Activated T-cell treated with anti-CD3 and anti-CD28 coated beads, Interleukin-2, amount 50 U/mL, for 72 hours (primary cell): Measurements from ENCODE around the gene ST3GAL2. TPM values are rescaled to one million over a fixed set of nuclear protein-coding genes. Genes with fewer than 3 reads are reported as not detected.

Experiments
- ATAC-seq, 2 donors: fragments of 150-1000 bp; cut with Tn5 transposase; replicated peaks in 1 of 2; 2 replicates each; pipeline ENCODE4 v1.10.0; 2021; ENCODE audit warnings: moderate library complexity in 2 of 2, mild to moderate bottlenecking in 1 of 2
- DNase-seq, 2 donors: peaks; one replicate each; pipeline ENCODE4 v3.0.0; 2021 to 2022; ENCODE audit warnings: mixed read lengths in 1 of 2
- H3K27ac Mint-ChIP-seq: one replicate; pipeline ENCODE4 v1.8.0; 2022; ENCODE audit warnings: mild to moderate bottlenecking, moderate library complexity, mixed read lengths
- H3K27me3 Mint-ChIP-seq: one replicate; pipeline ENCODE4 v1.8.0; 2022; ENCODE audit warnings: low read depth, mixed read lengths
- H3K36me3 Mint-ChIP-seq, 2 donors: one replicate each; pipeline ENCODE4 v1.8.0; 2022; ENCODE audit warnings: mixed read lengths in 2 of 2, mild to moderate bottlenecking in 1 of 2; ENCODE audit not compliant: insufficient read depth in 2 of 2
- H3K4me1 Mint-ChIP-seq: one replicate; pipeline ENCODE4 v1.8.0; 2022; ENCODE audit warnings: low read depth, mixed read lengths
- H3K4me3 Mint-ChIP-seq, 2 donors: one replicate each; pipeline ENCODE4 v1.8.0; 2022; ENCODE audit warnings: mild to moderate bottlenecking in 2 of 2, mixed read lengths in 2 of 2, moderate library complexity in 2 of 2
- H3K9me3 Mint-ChIP-seq, 2 donors: one replicate each; pipeline ENCODE4 v1.8.0; 2022; ENCODE audit warnings: mixed read lengths in 2 of 2
- total RNA-seq, 2 donors: library from RNA; stranded (reverse); gene quantifications; one replicate each; pipeline ENCODE4 v1.2.3, GENCODE V29; 2022

The ST3GAL2 gene, protein sequence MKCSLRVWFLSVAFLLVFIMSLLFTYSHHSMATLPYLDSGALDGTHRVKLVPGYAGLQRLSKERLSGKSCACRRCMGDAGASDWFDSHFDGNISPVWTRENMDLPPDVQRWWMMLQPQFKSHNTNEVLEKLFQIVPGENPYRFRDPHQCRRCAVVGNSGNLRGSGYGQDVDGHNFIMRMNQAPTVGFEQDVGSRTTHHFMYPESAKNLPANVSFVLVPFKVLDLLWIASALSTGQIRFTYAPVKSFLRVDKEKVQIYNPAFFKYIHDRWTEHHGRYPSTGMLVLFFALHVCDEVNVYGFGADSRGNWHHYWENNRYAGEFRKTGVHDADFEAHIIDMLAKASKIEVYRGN
- 10 to 100 TPM; 15.9 to 18.3 TPM for total RNA-seq

DNA sequence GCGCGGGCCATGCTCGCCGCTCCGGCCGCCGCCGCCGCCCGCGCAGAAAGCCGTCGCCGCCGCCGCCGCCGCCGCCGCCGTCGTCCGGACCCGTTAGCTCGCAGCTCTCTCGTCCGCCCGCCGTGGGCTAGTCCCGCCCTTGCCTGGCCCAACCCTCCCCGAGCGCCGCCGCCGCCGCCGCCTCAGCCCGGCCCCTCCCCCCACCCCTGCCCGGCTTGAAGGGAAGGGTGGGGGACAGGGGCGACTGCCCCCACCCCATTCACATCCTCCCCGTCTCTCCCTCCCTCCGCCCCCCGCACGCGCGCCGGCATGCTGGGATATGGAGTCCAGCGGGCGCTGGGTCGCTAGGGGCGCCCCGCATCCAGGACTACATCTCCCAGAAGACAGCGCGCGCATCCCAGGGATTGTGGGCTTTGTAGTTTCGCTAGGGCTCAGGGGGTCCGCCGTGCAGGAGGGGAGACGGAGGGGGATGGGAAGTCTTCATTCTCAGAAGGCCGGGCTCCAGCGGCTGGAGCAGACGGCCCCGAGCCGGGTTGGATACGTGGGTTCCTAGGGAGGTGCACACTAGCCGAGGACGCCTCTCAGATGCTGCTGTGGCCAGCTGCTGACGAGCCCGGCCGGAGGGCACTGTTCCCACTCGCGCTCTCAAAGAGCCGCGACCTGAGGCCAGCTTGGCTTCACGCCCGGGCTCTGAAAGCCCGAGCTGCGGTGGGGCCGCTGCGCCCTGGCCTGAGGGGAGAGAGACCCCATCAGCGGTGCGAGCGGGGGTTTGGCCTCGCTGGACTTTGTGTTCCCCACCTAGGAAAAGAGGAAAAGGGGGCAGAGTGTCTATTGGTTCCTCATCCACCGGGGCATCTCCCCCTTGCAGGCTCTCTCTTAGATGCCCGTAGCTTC is at the start of gene ST3GAL2:
Gene ST3GAL2 (minus strand): TSS at position 132 of the 894 bp plus-strand sequence. CDS start 40,570 bp downstream, outside the sequence.
- peak; percentile 95 to 96 for ATAC-seq
- H3K9me3 Mint-ChIP-seq = no peaks in the 10 kb centered on the region
- peak; percentile 93 to 95 for DNase-seq
- peak within 1 kb of the TSS; percentile 59 for H3K27ac Mint-ChIP-seq
- peaks cover 26% of the 10 kb centered on the region for H3K4me1 Mint-ChIP-seq
- H3K36me3 Mint-ChIP-seq = peaks cover 6 to 7% of the 10 kb centered on the region in 2 donors
- H3K27me3 Mint-ChIP-seq = no peaks in the 10 kb centered on the region
- peak within 1 kb of the TSS; percentile 94 to 100 for H3K4me3 Mint-ChIP-seq

DNA sequence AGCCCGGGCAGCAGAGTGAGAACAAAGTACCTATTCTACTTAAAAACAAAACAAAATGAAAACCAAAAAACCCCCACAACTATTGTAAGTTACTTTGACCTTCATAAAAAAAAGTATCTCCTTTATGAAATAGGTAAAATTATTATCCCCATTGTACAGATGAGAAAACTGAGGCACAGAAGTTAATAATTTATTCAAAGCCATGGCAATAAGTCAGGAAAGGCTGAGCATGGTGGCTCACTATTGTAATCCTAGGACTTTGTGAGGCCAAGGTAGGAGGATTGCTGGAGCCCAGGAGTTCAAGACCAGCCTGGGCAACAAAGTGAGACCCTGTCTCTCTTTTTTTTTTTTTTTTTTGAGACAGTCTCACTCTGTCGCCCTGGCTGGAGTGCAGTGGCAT is 46.0 kb upstream of the ST3GAL2 start:
- H3K27me3 Mint-ChIP-seq = no peaks in the 10 kb centered on the region
- H3K4me1 Mint-ChIP-seq = peaks cover 5% of the 10 kb centered on the region
- DNase-seq = no peak
- peaks cover 0 to 3% of the 10 kb centered on the region in 2 donors for H3K36me3 Mint-ChIP-seq
- H3K9me3 Mint-ChIP-seq = no peaks in the 10 kb centered on the region
- H3K27ac Mint-ChIP-seq = no peak overlapping the region
- no peak overlapping the region for H3K4me3 Mint-ChIP-seq
- ATAC-seq = no peak

DNA sequence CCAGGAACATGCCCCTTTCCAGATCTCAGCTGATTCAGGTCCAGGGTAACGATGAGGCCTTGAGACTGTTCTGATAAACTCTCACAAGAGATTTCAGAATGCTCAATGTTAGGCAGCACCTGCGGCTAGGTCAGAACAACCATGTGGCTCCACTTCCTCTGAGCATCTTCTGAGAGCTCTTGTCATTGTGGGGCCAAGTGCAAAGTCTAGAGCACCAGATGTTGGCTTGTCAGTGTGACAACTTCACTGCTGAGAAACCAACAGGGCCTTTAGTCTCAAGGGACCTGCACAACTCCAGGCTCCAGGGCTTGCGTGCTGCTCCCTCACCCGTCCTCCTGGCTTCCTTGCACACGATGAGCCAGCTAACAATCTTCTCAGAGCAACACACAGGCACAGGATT is 44.5 kb upstream of the ST3GAL2 start:
- Mint-ChIP-seq H3K4me1 (peaks cover 12% of the 10 kb centered on the region), H3K9me3 (no peaks in the 10 kb centered on the region), H3K36me3 (peaks cover 0 to 3% of the 10 kb centered on the region in 2 donors), H3K27ac (no peak overlapping the region), H3K27me3 (no peaks in the 10 kb centered on the region), H3K4me3 (no peak overlapping the region)
- ATAC-seq (no peak), DNase-seq (no peak)

DNA sequence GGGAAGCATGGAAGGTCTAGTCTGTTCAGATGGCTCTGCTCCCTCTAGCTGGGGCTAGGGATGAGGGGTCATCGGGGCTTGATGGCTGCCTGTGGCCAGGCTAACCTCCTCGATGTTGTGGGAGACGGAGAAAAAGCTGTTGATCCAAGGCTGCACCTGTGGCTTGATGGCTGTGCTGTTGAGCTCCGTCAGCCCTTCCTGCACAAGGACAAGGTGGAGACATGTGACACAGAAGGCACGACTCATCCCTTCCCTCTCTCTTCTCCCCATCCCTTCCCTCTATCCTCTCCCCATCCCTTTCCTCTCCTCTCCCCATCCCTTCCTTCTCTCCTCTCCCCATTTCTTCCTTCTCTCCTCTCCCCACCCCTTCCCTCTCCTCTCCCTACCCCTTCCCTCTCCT is 43.7 kb upstream of the ST3GAL2 start:
- Mint-ChIP-seq H3K4me1 (peaks cover 20% of the 10 kb centered on the region), H3K4me3 (no peak overlapping the region), H3K27me3 (no peaks in the 10 kb centered on the region), H3K9me3 (no peaks in the 10 kb centered on the region), H3K36me3 (peaks cover 0 to 6% of the 10 kb centered on the region in 2 donors), H3K27ac (no peak overlapping the region)
- no peak for DNase-seq
- ATAC-seq = no peak

DNA sequence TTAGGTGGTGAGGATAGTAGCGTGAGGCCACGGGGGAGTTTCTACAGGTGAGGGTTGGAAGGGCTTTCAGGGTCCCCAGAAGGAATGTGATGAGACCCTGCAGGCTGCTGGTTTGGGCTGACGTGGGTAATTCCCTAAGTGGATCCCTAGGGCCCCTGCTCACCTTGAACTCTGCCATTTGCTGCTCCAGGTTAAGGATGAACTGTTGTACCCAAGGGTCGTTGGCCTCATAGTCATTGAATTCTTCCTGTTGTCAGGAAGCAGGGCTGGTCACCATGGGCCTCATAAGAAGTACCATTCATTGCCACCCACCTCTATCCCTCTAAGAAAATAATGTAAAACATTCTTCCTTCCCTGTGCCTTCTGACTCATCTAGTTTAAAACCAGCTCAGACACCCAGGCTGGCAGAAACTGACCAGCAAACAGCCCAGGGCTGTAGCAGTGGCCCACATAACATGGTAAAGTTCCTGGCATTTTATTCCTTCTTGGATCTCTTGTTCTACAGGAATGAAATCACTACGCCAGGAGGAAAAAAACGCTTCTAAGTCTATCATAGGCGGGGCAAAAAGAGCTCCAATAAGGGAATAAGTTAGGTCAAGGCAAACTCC is 43.1 kb upstream of the ST3GAL2 start:
- DNase-seq = no peak
- Mint-ChIP-seq H3K36me3 (peaks cover 0 to 6% of the 10 kb centered on the region in 2 donors), H3K4me3 (no peak overlapping the region), H3K9me3 (no peaks in the 10 kb centered on the region), H3K27me3 (no peaks in the 10 kb centered on the region), H3K4me1 (peaks cover 26% of the 10 kb centered on the region), H3K27ac (no peak overlapping the region)
- ATAC-seq = no peak

DNA sequence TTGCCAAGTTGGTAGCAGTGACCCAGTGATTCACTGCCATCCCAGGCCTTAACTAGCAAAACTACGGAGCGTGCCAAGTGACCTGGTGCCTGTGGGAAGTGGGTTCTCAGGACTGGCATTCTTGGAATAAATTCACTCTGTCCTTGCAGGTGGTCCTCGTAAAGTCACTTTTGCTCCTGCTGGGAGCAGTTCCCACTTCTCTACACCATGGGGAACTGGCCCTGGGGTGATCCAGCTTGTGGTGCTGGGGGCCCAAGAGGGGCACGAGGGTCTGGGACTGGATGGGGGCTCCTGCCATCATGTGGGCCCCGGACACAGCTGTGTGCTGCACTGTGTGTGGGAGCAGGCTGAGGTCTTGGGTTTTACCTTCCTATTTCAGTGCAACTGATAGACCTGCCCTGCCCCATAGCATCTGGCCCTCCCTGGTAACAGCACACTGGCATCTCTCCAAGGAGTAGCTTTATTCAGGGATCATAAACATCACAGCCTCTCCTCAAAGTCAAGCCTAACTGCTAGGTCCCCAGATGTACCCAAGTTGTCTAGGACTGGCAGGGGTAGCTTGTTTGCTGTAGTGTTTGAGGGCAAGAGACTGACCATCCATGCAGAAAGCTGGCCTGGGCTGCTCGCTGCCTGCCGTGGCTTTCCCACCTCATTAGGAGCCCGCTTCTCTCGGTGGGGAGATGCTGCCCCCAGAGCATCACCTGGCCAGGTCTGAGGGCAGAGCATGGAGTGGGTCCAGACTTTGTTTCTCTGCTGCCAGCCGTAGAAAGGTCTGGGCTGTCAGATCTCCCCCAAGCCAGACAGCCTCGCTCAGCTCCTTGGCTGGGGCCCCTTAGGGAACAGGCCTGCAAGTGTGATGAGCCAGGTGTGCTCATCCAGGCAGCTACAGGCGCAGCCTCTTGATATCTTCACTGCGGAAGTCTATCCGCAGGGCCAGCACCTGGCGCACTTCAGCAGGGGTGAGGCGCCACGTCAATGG is 41.5 kb upstream of the ST3GAL2 start:
- no peak overlapping the region for H3K4me3 Mint-ChIP-seq
- H3K27me3 Mint-ChIP-seq = no peaks in the 10 kb centered on the region
- no peak for ATAC-seq
- no peak overlapping the region for H3K27ac Mint-ChIP-seq
- no peaks in the 10 kb centered on the region for H3K9me3 Mint-ChIP-seq
- H3K4me1 Mint-ChIP-seq = peaks cover 42% of the 10 kb centered on the region
- DNase-seq = no peak
- peaks cover 0 to 3% of the 10 kb centered on the region in 2 donors for H3K36me3 Mint-ChIP-seq

DNA sequence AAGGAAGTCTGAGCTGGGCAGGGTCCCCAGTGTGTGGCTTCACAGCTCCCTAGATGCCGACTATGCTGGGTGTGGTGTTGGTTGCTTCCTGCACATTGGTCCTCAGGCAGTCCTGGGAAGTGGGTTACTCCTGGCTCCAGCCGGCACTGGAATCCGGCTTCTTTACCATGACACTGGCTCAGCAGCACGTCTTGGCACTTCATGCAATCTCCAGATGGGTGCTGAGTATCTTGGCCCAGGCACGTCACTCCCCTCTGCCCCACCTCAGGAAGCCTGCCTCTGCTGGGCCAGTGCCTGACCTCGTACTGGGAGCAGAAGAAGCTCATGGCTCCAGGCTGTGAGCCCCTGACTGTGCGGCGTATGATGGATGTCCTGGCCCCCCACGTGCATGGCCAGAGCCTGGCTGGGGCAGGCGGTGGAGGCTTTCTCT is 40.0 kb upstream of the ST3GAL2 start:
- Mint-ChIP-seq H3K27ac (no peak overlapping the region), H3K4me1 (peaks cover 42% of the 10 kb centered on the region)

DNA sequence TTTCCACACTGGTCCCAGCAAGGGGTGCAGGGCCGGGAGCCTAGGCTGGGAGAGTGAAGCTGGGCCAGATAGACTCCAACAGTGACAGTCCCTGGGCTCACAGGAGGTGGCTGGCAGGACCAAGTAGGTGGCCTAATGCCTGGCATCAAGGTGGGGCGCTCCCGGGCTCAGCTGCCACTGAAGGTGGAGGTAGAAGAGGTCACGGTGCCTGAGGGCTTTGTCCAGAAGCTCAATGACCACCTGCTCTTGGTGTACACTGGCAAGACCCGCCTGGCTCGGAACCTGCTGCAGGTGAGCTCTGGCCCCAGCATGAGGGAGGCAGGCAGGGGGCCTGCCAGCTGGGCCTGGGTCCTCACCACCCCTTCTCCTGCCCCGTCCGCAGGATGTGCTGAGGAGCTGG is 39.3 kb upstream of the ST3GAL2 start:
- DNase-seq (no peak), ATAC-seq (no peak)
- Mint-ChIP-seq H3K4me3 (no peak overlapping the region), H3K4me1 (peaks cover 42% of the 10 kb centered on the region), H3K9me3 (no peaks in the 10 kb centered on the region), H3K27ac (peak overlapping the region; percentile 24), H3K36me3 (peaks cover 0 to 3% of the 10 kb centered on the region in 2 donors), H3K27me3 (no peaks in the 10 kb centered on the region)

More for the DNA sequence above, 40.0 kb upstream of the ST3GAL2 start:
- H3K4me3 Mint-ChIP-seq = no peak overlapping the region
- H3K36me3 Mint-ChIP-seq = peaks cover 0 to 3% of the 10 kb centered on the region in 2 donors
- H3K9me3 Mint-ChIP-seq = no peaks in the 10 kb centered on the region
- ATAC-seq (no peak), DNase-seq (no peak)
- no peaks in the 10 kb centered on the region for H3K27me3 Mint-ChIP-seq

DNA sequence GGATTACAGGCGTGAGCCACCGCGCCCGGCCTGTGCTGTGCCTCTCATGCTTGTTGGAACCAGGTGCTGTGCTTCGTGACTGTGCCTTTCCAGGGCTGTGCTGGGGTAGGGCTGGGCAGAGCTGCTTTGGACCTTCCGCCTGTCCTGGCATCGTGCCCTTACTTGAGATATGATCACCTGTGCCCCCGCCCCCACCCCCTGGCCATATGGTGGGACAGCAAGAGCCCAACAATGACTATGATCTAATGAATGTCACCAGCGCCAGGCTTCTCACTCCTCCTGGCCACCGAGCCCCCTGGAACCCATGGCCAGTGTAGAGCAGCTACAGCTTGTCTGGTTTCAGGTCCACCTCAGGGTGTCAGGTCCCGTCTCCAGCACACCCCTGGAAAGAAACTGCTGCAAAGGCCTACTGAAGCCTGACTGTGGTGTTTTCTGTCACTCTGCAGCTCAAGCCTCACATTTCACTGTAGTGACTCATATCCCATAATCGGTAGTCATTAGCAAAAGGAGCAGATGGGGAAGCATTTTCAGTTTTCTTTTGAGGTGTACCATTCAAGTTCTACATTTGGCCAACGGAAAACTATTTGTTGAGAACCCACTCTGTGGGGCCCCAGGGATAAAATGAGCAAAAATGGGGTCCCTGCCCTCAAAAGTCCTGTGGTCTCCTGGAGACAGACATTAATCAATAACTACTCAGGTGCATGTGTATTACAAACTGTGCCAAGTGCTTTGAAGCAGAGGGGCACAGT is 37.5 kb upstream of the ST3GAL2 start:
- H3K4me3 Mint-ChIP-seq = peak overlapping the region; percentile 59 to 70
- peak overlapping the region; percentile 81 for H3K27ac Mint-ChIP-seq
- H3K27me3 Mint-ChIP-seq = no peaks in the 10 kb centered on the region
- ATAC-seq = peak; percentile 94 to 96
- peaks cover 0 to 3% of the 10 kb centered on the region in 2 donors for H3K36me3 Mint-ChIP-seq
- no peaks in the 10 kb centered on the region for H3K9me3 Mint-ChIP-seq
- peaks cover 37% of the 10 kb centered on the region for H3K4me1 Mint-ChIP-seq
- peak; percentile 55 to 67 for DNase-seq

DNA sequence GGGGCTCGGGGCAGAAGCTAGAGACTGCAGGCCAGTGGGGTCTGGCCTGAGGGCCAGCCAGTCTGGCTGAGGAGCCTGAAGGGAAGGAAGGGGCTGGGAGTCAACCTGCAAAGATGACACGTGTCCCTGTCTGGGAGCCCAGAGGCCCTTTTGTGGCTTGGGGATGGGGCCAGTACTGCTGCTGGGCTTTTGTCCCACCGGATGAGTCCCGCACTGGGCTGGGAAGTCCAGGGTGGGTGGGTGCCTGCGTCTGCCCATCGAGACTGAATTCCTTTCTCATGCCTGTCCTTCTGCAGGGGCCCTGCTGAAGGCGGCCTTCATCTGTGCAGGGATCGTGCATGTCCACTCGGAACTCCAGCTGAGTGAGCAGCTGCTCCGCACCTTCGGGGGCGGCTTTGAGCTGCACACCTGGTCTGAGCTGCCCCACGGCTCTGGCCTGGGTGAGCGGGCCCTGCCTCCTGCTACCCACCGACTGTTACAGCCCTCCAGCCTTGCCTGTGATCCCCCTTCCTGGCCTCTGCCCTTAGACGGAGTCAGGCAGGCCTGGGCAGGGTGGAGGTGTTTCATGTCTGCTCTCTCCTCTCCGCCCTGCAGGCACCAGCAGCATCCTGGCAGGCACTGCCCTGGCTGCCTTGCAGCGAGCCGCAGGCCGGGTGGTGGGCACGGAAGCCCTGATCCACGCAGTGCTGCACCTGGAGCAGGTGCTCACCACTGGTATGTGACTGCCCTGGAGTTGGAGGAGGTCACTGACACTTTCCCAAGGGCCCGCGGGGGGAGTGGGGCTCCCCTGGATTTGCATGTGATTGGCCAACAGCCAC is 36.4 kb upstream of the ST3GAL2 start:
- Mint-ChIP-seq H3K4me3 (no peak overlapping the region), H3K27ac (no peak overlapping the region), H3K36me3 (peaks cover 0 to 3% of the 10 kb centered on the region in 2 donors), H3K27me3 (no peaks in the 10 kb centered on the region), H3K4me1 (peaks cover 37% of the 10 kb centered on the region), H3K9me3 (no peaks in the 10 kb centered on the region)
- DNase-seq (no peak), ATAC-seq (no peak)
